Mucosa of gallbladder (tissue), 1 donor: Measurements from ENCODE around the gene MDM2. TPM values are rescaled to one million over a fixed set of nuclear protein-coding genes. Genes with fewer than 3 reads are reported as not detected.
A peak's percentile ranks its signal among the peaks of the same experiment; 100 is the strongest.

ENCODE experiments used
- DNase-seq: peaks from one replicate; pipeline ENCODE4 v3.0.0-alpha.2; 2020; ENCODE audit warnings: low spot score
- total RNA-seq: library from RNA; stranded (reverse); gene quantifications from one replicate; pipeline ENCODE4 v1.2.1, GENCODE V29; 2021
- donor health status: DM: no; HTN: no; CAD: no.

Gene MDM2
- total RNA-seq, 1 donor from 2014 or later: 73.2 TPM

DNA sequence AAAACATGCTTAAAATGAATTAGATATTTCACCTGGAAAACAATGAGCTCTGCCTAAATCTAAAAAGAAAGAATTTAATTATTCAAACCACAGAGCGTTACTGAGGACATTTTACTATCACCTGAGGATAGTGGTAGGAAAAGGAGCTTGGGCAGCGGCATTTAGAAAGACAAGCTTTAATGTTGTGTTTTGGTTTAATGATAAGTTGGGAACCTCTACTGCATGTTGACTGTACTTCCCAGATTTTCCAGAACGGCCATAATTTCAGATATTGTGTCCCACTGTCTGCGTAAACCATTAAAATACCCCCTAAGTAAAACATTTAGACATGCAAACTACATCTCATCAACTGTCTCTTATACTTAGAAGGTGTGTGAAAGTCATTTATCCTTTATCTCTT lies 69.6 kb downstream of the MDM2 start:
- no peak for DNase-seq

DNA sequence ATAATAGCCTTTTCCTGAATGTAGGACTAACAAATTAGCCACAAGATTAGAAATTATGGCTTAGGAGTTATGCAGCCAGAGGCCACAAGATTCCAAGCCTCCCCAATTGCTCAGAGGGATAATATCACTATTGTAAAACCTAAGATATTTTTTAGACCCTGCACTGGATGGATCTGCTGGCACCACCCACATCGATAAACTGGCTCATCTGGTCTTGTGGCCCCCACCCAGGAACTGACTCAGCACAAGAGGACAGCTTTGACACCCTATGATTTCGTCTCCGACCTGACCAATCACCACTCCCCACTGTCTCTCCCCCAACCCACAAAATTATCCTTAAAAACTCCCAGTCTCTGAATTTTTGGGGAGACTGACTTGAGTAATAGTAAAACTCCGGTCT lies 70.3 kb downstream of the MDM2 start:
- DNase-seq: no peak

DNA sequence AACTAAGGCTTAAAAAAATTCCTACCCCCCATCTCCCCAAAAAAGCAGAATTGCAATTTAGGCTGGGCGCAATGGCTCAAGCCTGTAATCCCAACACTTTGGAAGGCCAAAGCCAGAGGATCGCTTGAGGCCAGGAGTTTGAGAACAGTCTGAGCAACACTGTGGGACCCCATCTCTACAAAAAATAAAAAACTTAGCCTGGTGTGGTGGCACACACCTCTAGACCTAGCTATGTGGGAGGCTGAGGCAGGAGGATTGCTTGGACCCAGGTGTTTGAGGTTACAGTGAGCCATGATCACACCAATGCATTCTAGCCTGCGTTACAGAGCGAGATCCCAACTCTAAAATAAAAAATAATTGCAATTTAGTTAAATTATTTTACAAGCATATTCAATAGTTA lies 70.9 kb downstream of the MDM2 start:
- DNase-seq: no peak

DNA sequence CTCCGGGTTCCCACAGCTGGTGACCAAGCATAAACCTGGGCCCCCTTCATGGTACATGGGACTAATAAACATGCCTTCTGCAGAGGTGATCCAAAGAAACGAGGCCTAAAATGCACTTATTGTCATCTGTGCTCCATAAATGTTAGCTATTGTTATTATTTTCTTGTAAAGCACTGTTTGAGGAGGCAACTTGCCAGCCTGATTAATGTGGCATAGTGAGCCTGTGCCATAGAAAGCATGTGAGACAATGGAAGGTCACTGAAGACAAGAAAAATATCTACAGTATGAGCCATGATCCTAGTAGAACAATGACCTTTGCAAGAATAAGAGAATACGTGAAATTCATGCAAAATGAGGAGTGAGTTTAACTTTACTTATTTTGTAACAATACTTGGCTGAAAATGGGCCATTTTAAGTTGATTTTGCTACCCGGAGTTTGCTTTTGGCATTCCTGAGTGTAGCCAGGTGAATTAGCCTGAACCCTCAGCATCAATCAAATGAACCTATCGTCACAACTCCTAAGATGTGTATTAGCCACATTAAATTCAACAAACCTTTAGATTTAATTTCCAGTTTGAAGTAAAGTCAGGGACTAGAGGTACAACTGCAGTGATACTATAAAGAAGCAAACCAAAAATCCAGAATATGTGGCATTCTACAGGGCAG lies 72.8 kb downstream of the MDM2 start:
- no peak for DNase-seq

DNA sequence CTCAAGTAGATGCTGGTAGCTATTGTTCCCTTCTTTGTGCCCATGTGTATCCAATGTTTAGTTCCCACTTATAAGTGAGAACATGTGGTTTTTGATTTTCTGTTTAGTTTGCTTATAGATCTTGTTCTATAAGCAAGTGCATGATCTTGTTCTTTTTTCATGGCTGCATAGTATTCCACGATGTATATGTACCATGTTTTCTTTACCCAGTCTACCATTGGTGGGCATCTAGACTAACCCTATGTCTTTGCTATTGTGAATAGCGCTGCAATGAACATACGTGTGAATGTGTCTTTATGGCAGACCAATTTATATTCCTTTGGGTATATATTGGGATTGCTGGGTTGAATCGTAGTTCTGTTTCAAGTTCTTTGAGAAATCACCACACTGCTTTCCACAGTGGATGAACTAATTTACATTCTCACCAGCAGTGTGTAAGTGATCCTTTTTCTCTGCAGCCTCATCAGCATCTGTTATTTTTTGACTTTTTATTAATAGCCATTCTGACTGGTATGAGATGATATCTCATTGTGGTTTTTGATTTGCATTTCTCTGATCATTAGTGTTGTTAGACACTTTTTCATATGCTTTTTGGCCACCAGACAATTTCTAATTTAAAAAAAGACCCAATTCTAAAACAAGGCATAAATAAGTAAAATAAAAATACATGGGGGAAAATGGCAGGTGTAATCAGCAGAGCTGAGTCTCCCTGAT lies 74.4 kb downstream of the MDM2 start:
- no peak for DNase-seq

DNA sequence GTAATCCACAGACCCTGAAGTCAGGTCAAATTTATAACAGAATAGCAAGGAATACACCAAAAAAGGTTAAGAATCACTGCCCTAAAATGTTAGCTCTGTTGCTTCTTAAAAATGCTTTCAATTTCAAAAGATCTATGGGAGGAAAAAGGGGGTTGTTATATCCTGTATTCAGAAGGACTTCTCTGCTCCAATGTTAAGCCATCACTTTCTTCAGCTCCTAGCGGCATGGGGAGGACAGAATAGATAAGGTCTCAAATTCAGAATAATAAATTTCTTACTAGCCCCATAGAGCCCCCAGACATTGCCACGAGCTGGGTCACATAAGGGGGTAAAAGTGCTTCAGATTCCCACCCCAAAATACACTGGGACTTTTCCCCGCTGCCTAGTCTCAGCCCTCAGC lies 75.2 kb downstream of the MDM2 start:
- no peak for DNase-seq

DNA sequence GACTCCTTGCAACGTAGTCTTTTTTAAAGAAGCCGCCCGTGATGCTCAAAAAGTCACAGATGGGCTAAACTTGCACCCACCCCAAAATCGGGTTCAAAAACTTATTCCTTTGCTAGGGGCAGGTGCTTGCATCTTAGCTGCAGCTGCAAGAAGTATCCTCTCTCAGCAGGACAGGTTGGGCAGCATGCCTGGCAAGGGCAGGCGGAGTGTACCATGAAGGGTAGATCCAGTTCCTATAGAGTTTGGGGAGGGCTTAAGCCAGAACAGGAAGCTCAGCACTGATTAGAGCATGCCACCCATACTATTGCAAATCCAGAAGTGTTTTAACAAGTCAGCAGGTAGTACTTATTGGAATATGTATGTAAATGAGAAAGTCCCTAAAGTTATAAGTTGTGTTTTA lies 76.3 kb downstream of the MDM2 start:
- no peak for DNase-seq

DNA sequence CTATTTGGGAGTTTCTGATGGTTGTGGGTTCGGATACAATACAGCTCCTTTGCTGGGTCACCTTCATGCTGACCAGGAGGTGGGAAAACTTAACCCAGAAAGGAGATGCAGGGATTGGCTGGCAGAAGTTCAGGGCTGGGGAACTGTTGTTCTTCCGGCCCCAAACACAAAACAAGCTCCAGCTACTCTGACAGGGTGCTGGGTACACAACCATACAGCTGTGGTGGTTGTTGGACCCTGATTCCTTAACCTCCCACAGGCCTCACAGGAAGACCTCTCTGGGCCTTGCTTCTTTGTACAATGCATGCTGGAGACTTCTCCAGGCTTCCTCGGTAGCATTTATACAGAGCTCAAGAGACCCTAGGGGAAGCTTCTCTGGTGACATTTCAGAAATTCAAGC lies 77.4 kb downstream of the MDM2 start:
- DNase-seq: no peak

DNA sequence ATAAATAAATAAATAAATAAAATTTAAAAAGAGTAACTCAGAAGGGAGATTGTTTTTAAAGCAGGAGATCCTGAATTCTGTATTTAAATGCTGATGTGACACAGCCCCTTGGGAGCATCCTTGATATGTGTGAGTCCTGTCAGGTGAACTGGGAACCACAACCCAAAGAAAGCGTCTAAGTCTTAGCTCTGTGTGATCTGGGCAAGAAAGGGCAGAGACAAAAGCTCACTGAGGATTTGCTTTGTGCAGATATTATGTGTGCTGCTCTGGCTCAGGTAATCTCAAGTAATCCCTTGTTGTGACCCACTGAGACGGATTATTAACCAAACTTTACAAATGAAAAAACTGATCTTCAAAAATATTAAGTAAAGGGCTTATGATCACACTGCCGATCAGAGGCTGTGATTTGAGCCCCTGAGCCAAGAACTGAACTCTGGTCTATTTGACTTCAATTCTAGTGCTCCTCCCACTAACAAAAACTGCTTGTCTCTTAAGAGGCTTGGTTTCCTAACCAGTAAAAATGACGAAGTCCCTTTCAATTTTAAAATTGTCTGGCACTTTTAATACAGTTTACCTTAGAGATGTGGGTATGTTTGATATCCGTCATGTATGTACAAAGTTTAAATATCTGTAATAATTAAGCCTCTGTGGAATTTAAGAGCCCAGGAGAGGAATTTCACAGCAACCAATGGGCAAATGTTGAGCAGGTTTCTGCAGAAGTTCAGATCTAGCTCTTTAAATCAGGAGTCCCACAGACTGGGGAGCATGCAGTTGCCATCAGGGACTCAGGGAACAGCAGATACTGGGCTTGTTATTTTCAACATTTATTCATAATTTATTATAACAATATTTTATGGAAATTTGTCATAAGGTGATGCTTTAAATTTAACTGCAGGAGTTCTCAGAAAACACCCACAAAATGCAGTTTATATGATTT lies 78.9 kb downstream of the MDM2 start:
- DNase-seq: no peak

DNA sequence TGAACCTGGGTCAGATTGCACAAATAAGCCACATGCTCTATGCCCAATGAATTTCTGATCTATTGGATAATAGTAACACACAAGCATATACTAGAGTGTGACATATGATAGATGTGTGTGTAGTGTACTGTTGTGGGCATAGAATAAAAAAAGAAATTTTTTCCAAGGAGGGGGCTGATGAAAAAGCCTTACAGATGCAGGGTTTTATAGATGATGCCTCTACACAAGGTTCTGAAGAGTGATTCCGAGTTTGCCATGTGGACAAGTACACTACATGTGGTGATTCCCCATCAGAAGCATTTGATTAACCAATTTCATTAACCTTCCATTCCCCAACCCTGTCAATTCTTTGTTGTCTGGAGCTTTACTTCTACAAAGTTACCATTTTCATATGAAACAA lies 79.7 kb downstream of the MDM2 start:
- DNase-seq: no peak

DNA sequence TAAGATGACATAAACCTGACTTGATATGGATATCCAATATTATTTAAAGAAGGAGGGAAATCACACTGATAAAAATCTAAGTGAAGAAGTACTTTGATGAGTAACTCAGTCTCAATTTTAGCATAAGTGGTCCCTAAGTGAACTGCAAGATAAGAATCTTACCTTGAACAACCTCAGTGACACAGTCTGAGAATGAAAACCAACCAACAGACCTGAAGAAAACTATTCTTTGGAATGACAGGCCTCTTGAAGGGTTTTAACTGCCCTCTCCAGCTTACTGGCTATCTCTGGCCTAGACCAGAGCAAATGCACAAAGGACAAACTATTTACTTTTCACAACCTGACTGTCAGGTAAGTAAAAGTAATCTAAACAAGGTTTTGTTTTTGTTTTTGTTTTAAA lies 80.3 kb downstream of the MDM2 start:
- no peak for DNase-seq

DNA sequence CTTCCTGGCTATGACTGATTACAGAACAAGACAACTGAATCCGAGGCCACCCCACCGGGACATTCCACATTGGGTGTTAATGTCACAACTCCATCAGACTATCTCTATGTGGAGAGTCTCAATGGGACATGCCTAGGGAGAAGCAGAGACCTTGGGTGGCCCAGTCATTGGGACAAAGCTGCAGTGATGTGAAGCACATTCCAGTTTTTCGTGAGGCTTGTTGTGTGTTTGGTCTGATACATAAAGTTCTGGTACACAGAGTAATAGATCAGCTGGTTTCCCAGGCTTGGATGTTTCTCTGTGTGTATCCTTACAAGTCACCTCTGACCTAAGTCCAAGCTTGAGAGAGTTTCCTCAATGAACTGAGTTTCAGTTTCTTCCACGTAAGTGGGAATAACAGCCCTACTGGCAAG lies 82.7 kb downstream of the MDM2 start:
- DNase-seq: no peak

DNA sequence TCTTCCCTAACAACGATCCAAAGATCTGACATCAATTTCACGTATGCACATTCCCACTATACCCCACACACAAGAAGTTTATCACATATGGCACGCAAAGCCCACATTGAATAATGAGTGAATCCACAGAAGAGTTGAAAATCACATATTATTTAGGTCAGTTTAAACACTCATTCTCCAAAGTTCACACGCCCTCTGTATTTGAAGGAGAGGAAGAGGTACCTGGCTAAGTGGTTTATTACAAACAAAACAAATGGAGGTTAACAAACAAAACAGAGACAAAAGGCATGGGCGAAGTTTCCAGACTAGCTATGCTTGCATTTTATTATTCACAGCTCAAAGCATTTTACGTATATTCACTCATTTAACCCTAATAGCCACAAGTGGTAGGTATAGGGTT lies 83.2 kb downstream of the MDM2 start:
- DNase-seq: no peak

DNA sequence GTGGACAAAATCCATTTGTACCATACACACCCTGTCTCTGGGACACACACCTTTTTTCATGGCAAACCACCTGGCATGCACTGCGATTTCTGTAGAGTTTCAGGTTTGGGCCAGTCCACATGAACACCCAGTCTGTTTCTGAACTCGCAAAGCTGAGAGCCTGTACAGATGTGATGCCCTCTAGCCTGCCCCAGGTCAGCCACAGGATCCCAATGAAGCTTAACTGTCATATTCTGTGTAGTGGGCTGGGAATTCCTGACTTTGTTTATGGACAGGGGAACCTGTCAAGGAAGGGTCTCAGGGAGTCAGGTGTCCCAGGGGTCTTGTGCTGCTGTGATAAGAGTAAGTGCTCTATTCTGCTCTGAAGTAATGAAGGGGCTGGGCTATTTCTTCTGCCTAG lies 85.2 kb downstream of the MDM2 start:
- no peak for DNase-seq

DNA sequence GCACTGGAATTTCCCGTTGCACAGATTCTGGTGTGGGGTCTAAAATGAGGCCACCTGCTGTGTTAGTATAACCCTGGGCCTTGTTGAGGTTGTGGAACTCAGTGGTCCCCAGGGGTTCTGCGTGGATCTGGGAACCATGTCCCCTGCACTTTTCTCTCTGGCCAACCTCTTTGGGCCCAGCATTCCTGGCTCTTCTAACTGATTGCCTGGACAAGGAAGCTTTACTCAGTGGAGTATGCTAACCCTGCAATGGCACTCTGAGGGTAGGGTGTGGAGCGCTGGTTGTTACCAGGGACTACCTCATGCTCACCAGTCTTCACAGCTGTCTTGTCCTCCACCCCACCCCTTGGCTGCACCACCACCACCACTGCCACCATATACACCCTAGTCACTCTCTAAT lies 85.8 kb downstream of the MDM2 start:
- no peak for DNase-seq

DNA sequence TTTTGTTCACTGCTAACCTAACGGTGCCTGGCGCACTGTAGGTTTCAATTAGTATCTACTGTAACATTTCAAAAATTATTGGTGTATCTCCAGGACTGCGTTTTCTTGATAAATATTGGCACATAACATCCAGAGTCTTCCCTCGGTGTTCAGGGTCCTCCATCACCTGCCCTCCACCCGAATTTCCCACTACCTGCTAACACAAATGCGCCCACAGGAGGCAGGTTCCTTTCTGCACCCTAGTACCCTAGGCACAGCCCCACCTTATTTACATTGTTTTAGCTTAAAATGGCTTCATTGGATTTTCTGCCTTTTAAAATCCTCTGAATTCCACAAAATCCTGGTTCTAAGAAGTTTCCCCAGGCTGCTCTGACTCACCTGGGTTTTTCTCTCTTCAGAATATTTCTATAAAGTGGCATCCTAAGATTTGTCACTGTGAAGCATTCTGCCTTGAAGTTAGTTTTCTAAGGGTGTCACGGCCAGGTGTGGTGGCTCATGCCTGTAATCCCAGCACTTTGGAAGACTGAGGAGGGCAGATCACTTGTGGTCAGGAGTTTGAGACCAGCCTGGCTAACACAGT lies 86.4 kb downstream of the MDM2 start:
- no peak for DNase-seq

DNA sequence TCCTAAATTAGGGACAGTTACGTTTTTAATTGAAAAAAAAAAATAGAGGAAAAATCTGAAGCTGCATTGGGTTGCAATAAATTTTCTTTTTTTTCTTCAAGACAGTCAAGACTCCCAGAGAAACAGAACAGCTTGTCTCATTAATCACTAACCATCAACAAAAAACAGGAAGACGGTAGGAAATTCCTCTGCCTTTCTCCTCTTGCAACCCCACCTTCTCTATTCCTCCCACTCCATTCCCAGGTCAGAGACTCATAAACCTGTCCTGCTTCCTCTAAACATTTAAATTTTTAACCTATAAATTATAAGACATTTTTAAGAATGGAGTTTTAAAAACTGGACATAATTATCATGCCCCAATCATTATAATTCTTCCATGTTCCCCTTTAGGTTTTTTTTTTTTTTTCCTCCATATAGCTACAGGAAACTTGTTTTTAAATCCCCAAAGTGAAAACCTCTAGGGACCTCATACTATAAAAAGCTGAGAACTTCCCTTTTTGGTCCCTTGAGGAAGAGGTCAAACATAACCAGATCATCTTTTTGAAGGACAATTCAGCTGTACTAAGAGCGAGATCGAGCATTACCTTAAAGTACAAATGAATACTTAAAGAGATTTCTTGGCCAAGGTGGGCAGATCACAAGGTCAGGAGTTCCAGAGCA lies 89.0 kb downstream of the MDM2 start:
- no peak for DNase-seq

DNA sequence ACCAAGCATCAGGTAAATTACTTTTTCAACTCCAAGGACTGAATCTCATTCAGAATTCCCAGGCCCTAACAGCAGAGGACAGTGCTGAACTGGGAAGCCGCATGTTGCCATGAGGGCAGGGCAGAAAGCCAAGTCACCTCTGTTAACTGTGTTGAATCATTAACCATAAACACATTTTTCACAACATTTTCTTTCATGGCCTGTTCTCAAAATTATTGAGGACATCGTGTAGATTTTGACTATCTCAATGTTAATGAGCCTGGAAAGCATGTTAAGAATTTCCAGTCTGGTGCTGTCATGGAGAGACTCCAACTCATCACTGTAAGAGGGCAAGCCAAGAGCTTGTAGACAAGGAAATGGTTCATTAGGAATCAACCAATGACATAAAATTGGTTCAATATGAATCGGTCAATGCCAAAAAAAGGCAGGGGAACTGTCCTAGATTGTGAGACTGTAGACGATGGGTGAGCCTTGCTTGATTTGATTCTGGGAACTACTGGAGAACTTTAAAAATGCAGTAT lies 91.3 kb downstream of the MDM2 start:
- peak; percentile 57 for DNase-seq

DNA sequence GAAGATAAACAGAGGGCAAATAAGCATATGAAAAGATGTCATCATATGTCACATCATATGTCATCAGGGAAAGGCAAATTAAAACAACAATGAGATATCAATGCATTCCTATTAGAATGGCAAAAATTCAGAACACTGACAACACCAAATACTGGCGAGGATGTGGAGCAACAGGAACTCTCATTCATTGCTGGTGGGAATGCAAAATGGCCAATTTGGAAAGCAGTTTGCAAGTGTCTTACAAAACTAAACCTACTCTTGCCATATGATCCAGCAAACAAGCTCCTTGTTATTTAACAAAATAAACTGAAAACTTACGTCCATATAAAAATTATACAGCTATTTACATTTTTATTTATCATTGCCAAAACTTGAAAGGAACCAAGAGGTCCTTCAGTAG lies 92.3 kb downstream of the MDM2 start:
- no peak for DNase-seq
